ENCODE measurements around the gene SYNJ1. TPM values are rescaled to one million over a fixed set of nuclear protein-coding genes. Genes with fewer than 3 reads are reported as not detected.
"Not testable (repeated sequence)": the region's sequence is repeated elsewhere in the genome, so short reads cannot be mapped to it uniquely, and the experiment has no call there.

SYNJ1 gene
- total and polyA plus RNA-seq, 12 donors = 5.0 to 19.4 (median 10.9) TPM

- Histone ChIP-seq H3K27ac (no peak overlapping the region), H3K36me3 (replicated peaks in 1 of 2) (no peaks in the 10 kb centered on the region), H3K27me3 (no peaks in the 10 kb centered on the region), H3K4me1 (replicated peaks in 1 of 2) (no peaks in the 10 kb centered on the region), H3K9me3 (replicated peaks in 1 of 3) (no peaks in the 10 kb centered on the region), H3K4me3 (no peak overlapping the region)
- 43 to 50% (median 47%) methylated on average over 4 of the region's 4 CpGs for WGBS, 4 donors
- intact Hi-C loops (cut with DNase I) = no loop called here
- no peak for TF ChIP-seq POLR2A (IDR thresholded peaks at IDR 0.05)
- TF ChIP-seq CTCF (IDR thresholded peaks at IDR 0.05) = no peak
- DNase-seq = no peak
Observed at GRCh38 chr21:32702702-32703101, 25.1 kb downstream of the SYNJ1 start.

GRCh38 chr21:32698971-32699693 lies 28.7 kb downstream of the SYNJ1 start:
- Histone ChIP-seq H3K4me3 (no peak overlapping the region), H3K4me1 (replicated peaks in 1 of 2) (no peaks in the 10 kb centered on the region), H3K27ac (no peak overlapping the region), H3K36me3 (replicated peaks in 1 of 2) (no peaks in the 10 kb centered on the region), H3K27me3 (no peaks in the 10 kb centered on the region), H3K9me3 (replicated peaks in 1 of 3) (no peaks in the 10 kb centered on the region)
- TF ChIP-seq CTCF (IDR thresholded peaks at IDR 0.05) = no peak
- no peak for TF ChIP-seq POLR2A (IDR thresholded peaks at IDR 0.05)
- WGBS, 4 donors = 66 to 82% (median 71%) methylated on average over 8 of the region's 8 CpGs
- intact Hi-C loops (cut with DNase I) = no loop called here
- DNase-seq = peak in 1 of 7 donors; percentile 17

- WGBS, 4 donors = 89 to 96% (median 92%) methylated on average over 2 of the region's 2 CpGs
- Histone ChIP-seq H3K4me3 (no peak overlapping the region), H3K27ac (no peak overlapping the region), H3K9me3 (replicated peaks in 1 of 3) (no peaks in the 10 kb centered on the region), H3K36me3 (replicated peaks in 1 of 2) (no peaks in the 10 kb centered on the region), H3K27me3 (no peaks in the 10 kb centered on the region), H3K4me1 (replicated peaks in 1 of 2) (no peaks in the 10 kb centered on the region)
- DNase-seq = no peak
- no peak for TF ChIP-seq CTCF (IDR thresholded peaks at IDR 0.05)
- no peak for TF ChIP-seq POLR2A (IDR thresholded peaks at IDR 0.05)
- intact Hi-C loops (cut with DNase I) = no loop called here
Observed at GRCh38 chr21:32698286-32698685, 29.5 kb downstream of the SYNJ1 start.

- intact Hi-C loops (cut with DNase I); H3K4me1 ChIP-seq (replicated peaks in 1 of 2); H3K27ac ChIP-seq; H3K9me3 ChIP-seq (replicated peaks in 1 of 3); H3K4me3 ChIP-seq; H3K27me3 ChIP-seq; DNase-seq; H3K36me3 ChIP-seq (replicated peaks in 1 of 2): not testable (repeated sequence)
- WGBS, 4 donors = 95 to 97% (median 96%) methylated on average over 7 of the region's 7 CpGs
Observed at GRCh38 chr21:32695482-32695881, 32.3 kb downstream of the SYNJ1 start.

GRCh38 chr21:32693581-32693980 lies 34.2 kb downstream of the SYNJ1 start:
- DNase-seq = no peak
- no peak for TF ChIP-seq CTCF (IDR thresholded peaks at IDR 0.05)
- no peak for TF ChIP-seq POLR2A (IDR thresholded peaks at IDR 0.05)
- no peak overlapping the region for H3K4me3 ChIP-seq
- no peaks in the 10 kb centered on the region for H3K27me3 ChIP-seq
- H3K4me1 ChIP-seq (replicated peaks in 1 of 2) = no peaks in the 10 kb centered on the region
- H3K36me3 ChIP-seq (replicated peaks in 1 of 2) = peaks cover 0 to 3% of the 10 kb centered on the region in 2 donors
- no peak overlapping the region for H3K27ac ChIP-seq
- intact Hi-C loops (cut with DNase I) = no loop called here
- H3K9me3 ChIP-seq (replicated peaks in 1 of 3) = no peaks in the 10 kb centered on the region
